GM21825 (cell line): Measurements from ENCODE around the gene COX18.

Experiments
- ATAC-seq: cut with Tn5 transposase; IDR thresholded peaks from one replicate; pipeline ENCODE4 v1.9.1; 2021; ENCODE audit warnings: mild to moderate bottlenecking, moderate library complexity; ENCODE audit not compliant: unreplicated experiment

The COX18 gene

GRCh38 chr4:73069338-73070073 lies at the start of gene COX18:
Gene COX18, minus strand, starts transcription at chr4:73069716. Its CDS starts 67 bp downstream, at chr4:73069649.
- peak; percentile 89 for ATAC-seq

- ATAC-seq, result no peak
These were observed 40.0 kb upstream of the COX18 start for GRCh38 chr4:73109493-73109892.

GRCh38 chr4:73104695-73105094 lies 35.2 kb upstream of the COX18 start:
- no peak for ATAC-seq

GRCh38 chr4:73103799-73104503 lies 34.4 kb upstream of the COX18 start:
- no peak for ATAC-seq

GRCh38 chr4:73099143-73099542 lies 29.6 kb upstream of the COX18 start:
- ATAC-seq, result no peak

GRCh38 chr4:73098713-73099112 lies 29.2 kb upstream of the COX18 start:
- ATAC-seq, result no peak

- ATAC-seq, result no peak
These were observed 28.5 kb upstream of the COX18 start for GRCh38 chr4:73098016-73098415.

GRCh38 chr4:73092868-73093267 lies 23.4 kb upstream of the COX18 start:
- no peak for ATAC-seq

GRCh38 chr4:73090738-73091137 lies 21.2 kb upstream of the COX18 start:
- ATAC-seq, result no peak

- ATAC-seq, result no peak
These were observed 18.4 kb upstream of the COX18 start for GRCh38 chr4:73087871-73088270.

- no peak for ATAC-seq
These were observed 16.8 kb upstream of the COX18 start for GRCh38 chr4:73086095-73086868.

- no peak for ATAC-seq
These were observed 11.3 kb upstream of the COX18 start for GRCh38 chr4:73080789-73081188.

- ATAC-seq, result no peak
These were observed 6.3 kb upstream of the COX18 start for GRCh38 chr4:73075832-73076231.

GRCh38 chr4:73070074-73070390 lies 516 bp upstream of the COX18 start:
- peak; percentile 20 for ATAC-seq

GRCh38 chr4:73068491-73069337 lies 802 bp downstream of the COX18 start:
- peak; percentile 1 for ATAC-seq

- ATAC-seq, result no peak
These were observed 1.5 kb downstream of the COX18 start for GRCh38 chr4:73067971-73068394.

GRCh38 chr4:73066928-73067327 lies 2.6 kb downstream of the COX18 start:
- no peak for ATAC-seq

- ATAC-seq, result no peak
These were observed 3.1 kb downstream of the COX18 start for GRCh38 chr4:73066445-73066844.

GRCh38 chr4:73064536-73064935 lies 5.0 kb downstream of the COX18 start:
- no peak for ATAC-seq

GRCh38 chr4:73055241-73055897 lies 14.1 kb downstream of the COX18 start:
- ATAC-seq, result peak; percentile 72
